Measurements from ENCODE around the gene ANAPC13.

The ANAPC13 gene

GRCh38 chr3:134448664-134449063 lies 37.1 kb downstream of the ANAPC13 start:
- DNase-seq: no peak

DNA sequence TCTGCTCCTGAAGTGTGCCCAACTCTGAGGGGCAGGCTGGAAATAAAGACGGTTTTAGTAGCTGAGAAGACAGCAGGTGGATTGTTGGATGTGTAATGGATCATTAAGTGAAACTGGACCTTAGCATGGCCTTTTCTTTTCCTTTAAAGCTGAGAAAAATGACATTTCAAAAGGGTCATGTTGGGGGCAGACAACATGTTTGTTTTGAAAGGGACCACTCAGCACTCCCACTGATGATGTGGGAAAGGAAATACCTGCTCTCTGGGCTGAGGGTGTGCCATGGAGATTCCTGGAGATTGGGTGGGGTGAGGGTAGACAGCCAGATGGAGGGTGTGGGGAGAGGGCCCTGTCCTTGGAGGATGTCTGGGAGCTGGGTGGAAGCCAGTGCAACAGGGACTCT lies 38.4 kb downstream of the ANAPC13 start:
- no peak for DNase-seq

DNA sequence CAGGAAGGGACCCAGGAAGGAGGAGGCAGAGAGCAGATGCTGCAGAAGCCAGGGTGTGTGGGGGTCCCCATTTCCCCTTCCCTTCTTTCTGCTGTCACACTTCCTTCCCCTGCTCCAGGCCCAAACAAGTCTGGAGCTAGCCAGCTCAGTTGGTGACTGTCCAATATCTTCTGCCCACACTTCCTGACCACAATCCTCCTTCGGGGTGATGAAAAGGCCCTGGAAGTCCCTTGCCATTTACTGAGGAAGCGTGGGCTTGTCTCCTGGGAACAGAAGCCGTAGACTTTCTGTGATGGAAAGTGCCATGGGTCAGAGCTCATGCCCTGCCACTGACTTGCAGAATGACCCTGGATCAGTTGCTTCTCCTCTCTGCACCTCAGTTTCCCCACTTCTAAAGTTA lies 39.0 kb downstream of the ANAPC13 start:
- DNase-seq: no peak

DNA sequence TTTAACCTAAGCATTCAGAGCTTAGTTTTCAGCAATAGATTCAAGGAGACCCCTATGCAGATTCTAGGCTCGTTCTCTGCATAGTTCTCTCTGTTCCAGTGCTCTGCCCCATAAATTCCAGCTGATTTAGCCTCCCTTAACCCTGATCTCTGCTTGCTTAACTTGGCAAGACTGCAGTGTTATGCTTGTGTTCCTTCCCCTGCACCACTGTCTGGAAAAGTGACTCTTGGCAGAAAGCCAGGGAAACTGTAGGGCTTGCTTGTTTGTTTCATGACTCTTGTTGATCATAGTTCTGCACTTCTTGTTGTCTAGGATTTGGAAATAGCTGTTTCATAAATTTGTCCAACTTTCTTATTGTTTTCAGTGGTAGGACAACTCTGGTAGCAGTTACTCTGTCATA lies 40.1 kb downstream of the ANAPC13 start:
- DNase-seq: peak; percentile 12

DNA sequence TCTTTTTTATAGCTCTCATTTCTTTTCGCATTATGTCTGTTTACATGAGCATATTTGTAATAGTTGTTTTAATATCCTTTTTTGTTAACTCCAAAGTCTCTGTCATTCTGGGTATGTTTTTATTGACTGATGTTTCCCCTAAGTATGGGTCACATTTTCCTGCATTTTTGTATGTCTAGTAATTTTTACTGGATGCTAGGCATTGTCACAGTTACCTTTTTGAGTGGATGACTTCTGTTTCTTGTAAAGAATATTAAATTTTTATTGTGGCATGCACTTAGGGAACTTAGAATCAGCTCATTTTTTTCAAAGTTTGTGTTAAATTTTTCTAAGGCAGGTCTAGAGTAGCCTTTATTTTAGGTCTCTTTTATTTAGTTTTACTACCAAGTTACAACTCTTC lies 40.7 kb downstream of the ANAPC13 start:
- no peak for DNase-seq

DNA sequence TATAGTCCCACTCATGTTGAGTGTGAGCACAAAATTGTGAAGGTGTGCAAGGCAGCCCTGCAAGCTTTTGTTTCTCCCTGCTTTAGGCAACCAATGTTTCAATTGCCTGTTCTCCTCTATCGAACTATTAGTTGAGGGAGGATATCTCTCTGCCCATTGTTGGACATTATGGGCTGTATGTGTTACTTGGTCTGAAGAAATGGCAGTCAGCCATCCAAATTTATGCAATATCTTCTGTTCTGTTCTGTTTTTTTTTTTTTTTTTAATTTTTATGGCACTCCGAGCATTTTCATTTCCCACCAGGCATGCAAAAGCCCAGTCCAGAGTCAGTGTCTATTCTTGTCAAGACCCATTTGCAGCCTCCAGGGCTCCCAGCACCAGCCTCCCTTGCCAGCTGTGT lies 44.0 kb downstream of the ANAPC13 start:
- DNase-seq: no peak

GRCh38 chr3:134441321-134441720 lies 44.5 kb downstream of the ANAPC13 start:
- no peak for DNase-seq

- DNase-seq: no peak
These were observed 48.5 kb downstream of the ANAPC13 start for GRCh38 chr3:134437211-134437752.

- no peak for DNase-seq
These were observed 53.5 kb downstream of the ANAPC13 start for GRCh38 chr3:134432236-134432635.

GRCh38 chr3:134430950-134431445 lies 54.8 kb downstream of the ANAPC13 start:
- DNase-seq: no peak

- no peak for DNase-seq
These were observed 55.6 kb downstream of the ANAPC13 start for GRCh38 chr3:134430174-134430573.

GRCh38 chr3:134428401-134428800 lies 57.4 kb downstream of the ANAPC13 start:
- no peak for DNase-seq

All from hematopoietic multipotent progenitor cell treated with erythropoietin and hydrocortisone succinate and interleukin-3 and kit ligand, for 6 days (in vitro differentiated cells).